ENCODE results near the gene SMIM10L2A.
"Not testable (repeated sequence)": the region's sequence is repeated elsewhere in the genome, so short reads cannot be mapped to it uniquely, and the experiment has no call there.

The SMIM10L2A gene

DNA sequence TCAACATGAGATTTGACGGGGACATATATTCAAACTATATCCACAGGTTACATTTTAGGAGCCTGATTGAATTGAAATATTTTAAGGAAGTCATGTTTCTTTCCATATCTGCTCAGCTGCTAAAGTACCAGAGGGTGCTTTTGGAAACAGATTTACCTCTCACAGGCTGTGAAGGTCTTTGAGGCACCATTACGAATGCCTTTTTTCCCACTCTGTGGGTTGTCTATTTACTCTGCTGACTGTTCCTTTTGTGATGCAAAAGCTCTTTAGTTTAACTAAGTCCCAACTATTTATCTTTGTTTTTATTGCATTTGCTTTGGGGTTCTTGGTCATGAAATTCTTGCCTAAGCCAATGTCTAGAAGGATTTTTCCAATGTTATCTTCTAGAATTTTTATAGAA is 40.0 kb downstream of the SMIM10L2A start:
- not testable (repeated sequence) for DNase-seq

DNA sequence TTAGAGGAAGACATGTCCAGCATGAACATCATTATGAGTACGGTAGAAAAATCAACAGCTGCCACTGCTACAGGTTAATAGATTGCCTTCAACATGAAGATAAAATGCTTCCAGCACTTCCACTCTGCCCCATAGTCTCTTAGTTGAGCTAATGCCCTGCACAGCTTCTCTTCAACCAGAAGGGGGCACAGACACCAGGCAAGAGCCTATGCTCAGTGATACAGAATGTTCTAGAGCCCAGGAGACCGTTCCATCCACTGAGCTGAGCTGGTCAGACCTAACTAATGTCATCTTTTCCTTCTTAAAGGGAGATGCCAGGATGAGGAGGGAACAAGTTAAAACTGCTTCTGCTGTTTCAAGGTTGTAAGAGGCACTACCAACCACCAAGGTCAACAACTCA is 42.2 kb downstream of the SMIM10L2A start:
- no peak for DNase-seq

DNA sequence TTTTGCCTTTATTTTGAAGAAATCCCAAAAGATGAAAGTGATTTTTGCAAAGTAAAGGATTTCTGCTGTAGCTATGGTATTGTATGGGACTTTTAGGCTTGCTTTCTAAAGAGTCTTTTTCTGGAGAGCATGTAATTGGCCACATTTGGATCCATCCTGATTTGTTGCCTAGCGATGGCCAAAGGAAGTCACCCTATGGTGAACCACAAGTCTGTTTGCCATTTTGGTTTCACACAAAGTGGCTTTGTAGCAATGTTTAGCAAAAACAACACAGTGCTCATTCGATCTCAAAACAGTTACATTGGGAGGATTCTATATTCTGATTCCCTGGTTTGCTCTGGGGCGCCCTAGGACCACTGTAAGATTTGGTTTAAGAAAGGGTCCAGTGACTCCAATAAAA is 54.6 kb downstream of the SMIM10L2A start:
- DNase-seq, result no peak

DNA sequence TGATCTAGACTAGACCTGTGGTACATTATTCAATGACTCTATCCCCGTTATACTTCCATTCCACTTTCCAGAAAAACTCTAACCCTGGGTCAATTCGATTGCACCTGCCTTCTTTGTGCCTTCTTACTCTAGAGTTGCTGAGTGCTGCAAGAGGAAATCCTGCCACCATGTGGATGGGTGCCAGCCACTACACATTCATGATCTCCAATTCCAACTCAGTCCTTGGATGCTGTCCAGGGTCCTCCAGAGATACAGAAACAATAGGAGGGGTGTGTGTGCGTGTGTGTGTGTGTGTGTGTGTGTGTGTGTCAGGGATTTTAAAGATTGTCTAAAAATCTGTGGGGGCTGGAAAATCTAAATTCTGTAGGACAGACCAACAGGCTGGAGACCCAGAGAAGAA is 55.8 kb downstream of the SMIM10L2A start:
- DNase-seq, result no peak

All from activated CD8-positive, alpha-beta memory T cell treated with anti-CD3 and anti-CD28 coated beads, Interleukin-2, amount 50 U/mL, for 48 hours (primary cell).